SJCRH30 (cell line): Measurements from ENCODE around the gene MCAM. TPM values are rescaled to one million over a fixed set of nuclear protein-coding genes. Genes with fewer than 3 reads are reported as not detected.

ENCODE experiments used
- DNase-seq, 2 experiments: peaks; one replicate each; pipeline ENCODE4 v3.0.0-alpha.2; 2015 to 2020
- H3K27ac ChIP-seq: fragments of 250-450 bp; sonication (Bioruptor Pico); 2 replicates; pipeline ENCODE4 v1.5.1; 2020; ENCODE audit warnings: mild to moderate bottlenecking, moderate library complexity
- H3K27me3 ChIP-seq: fragments of 250-450 bp; sonication (Bioruptor Pico); 2 replicates; pipeline ENCODE4 v1.5.1; 2020; ENCODE audit warnings: mild to moderate bottlenecking, moderate library complexity
- H3K36me3 ChIP-seq: fragments of 250-450 bp; sonication (Bioruptor Pico); 2 replicates; pipeline ENCODE4 v1.5.1; 2020; ENCODE audit warnings: mild to moderate bottlenecking, moderate library complexity
- H3K4me1 ChIP-seq: fragments of 250-450 bp; sonication (Bioruptor Pico); 2 replicates; pipeline ENCODE4 v1.5.1; 2020; ENCODE audit warnings: mild to moderate bottlenecking, moderate library complexity
- H3K4me3 ChIP-seq: fragments of 250-450 bp; sonication (Bioruptor Pico); 2 replicates; pipeline ENCODE4 v1.5.1; 2020; ENCODE audit warnings: mild to moderate bottlenecking, moderate library complexity
- H3K9me3 ChIP-seq: fragments of 250-450 bp; sonication (Bioruptor Pico); replicated peaks from 2 replicates; pipeline ENCODE4 v1.5.1; 2020; ENCODE audit warnings: mild to moderate bottlenecking, moderate library complexity
- total RNA-seq: library from RNA; depleted of rRNA; stranded (reverse); fragments of >200 nt; shearing (Covaris generic); gene quantifications from 2 replicates; pipeline ENCODE4 v1.2.3, GENCODE V29; 2014

MCAM gene
- total RNA-seq, 1 experiment from 2014 or later = 30.2 TPM

- Histone ChIP-seq H3K4me1 (peaks cover 5% of the 10 kb centered on the region; the same call in 1 of the 2 replicates), H3K36me3 (no peaks in the 10 kb centered on the region), H3K27me3 (no peaks in the 10 kb centered on the region), H3K9me3 (no peaks in the 10 kb centered on the region), H3K4me3 (peak within 1 kb of the TSS; percentile 54), H3K27ac (no peak within 1 kb of the TSS)
- peak in 1 of 2 experiments; percentile 42 for DNase-seq
These were observed 23.6 kb upstream of the MCAM start, which contains the start of gene C1QTNF5 for GRCh38 chr11:119340335-119341221. C1QTNF5 (minus strand) TSS chr11:119340883; CDS start chr11:119340397, 486 bp downstream.

- Histone ChIP-seq H3K4me3 (peak overlapping the region; percentile 54), H3K36me3 (no peaks in the 10 kb centered on the region), H3K27me3 (no peaks in the 10 kb centered on the region), H3K4me1 (peaks cover 5% of the 10 kb centered on the region; the same call in 1 of the 2 replicates), H3K27ac (no peak overlapping the region), H3K9me3 (no peaks in the 10 kb centered on the region)
- no peak for DNase-seq
These were observed 22.8 kb upstream of the MCAM start for GRCh38 chr11:119339589-119340334.

GRCh38 chr11:119338965-119339588, 22.1 kb upstream of the MCAM start:
- Histone ChIP-seq H3K4me3 (no peak overlapping the region), H3K9me3 (no peaks in the 10 kb centered on the region), H3K36me3 (no peaks in the 10 kb centered on the region), H3K4me1 (peaks cover 5% of the 10 kb centered on the region; the same call in 1 of the 2 replicates), H3K27me3 (no peaks in the 10 kb centered on the region), H3K27ac (no peak overlapping the region)
- no peak for DNase-seq

GRCh38 chr11:119338318-119338890, 21.5 kb upstream of the MCAM start:
- H3K9me3 ChIP-seq = no peaks in the 10 kb centered on the region
- H3K4me1 ChIP-seq = peaks cover 5% of the 10 kb centered on the region; the same call in 1 of the 2 replicates
- peak; percentile 60 to 79 for DNase-seq
- no peaks in the 10 kb centered on the region for H3K27me3 ChIP-seq
- no peak overlapping the region for H3K4me3 ChIP-seq
- no peaks in the 10 kb centered on the region for H3K36me3 ChIP-seq
- H3K27ac ChIP-seq = no peak overlapping the region

GRCh38 chr11:119337581-119338317, 20.8 kb upstream of the MCAM start:
- no peak overlapping the region for H3K4me3 ChIP-seq
- DNase-seq = peak; percentile 54 to 56
- no peaks in the 10 kb centered on the region for H3K9me3 ChIP-seq
- H3K27me3 ChIP-seq = no peaks in the 10 kb centered on the region
- no peak overlapping the region for H3K27ac ChIP-seq
- H3K36me3 ChIP-seq = no peaks in the 10 kb centered on the region
- peaks cover 5% of the 10 kb centered on the region; the same call in 1 of the 2 replicates for H3K4me1 ChIP-seq

- DNase-seq = no peak
- H3K9me3 ChIP-seq = no peaks in the 10 kb centered on the region
- peaks cover 5% of the 10 kb centered on the region; the same call in 1 of the 2 replicates for H3K4me1 ChIP-seq
- no peak overlapping the region for H3K27ac ChIP-seq
- no peak overlapping the region for H3K4me3 ChIP-seq
- no peaks in the 10 kb centered on the region for H3K27me3 ChIP-seq
- no peaks in the 10 kb centered on the region for H3K36me3 ChIP-seq
These were observed 20.0 kb upstream of the MCAM start for GRCh38 chr11:119336744-119337469.

GRCh38 chr11:119335655-119336543, 19.0 kb upstream of the MCAM start:
- peaks cover 5% of the 10 kb centered on the region; the same call in 1 of the 2 replicates for H3K4me1 ChIP-seq
- no peak for DNase-seq
- no peaks in the 10 kb centered on the region for H3K27me3 ChIP-seq
- no peak overlapping the region for H3K4me3 ChIP-seq
- no peaks in the 10 kb centered on the region for H3K9me3 ChIP-seq
- H3K36me3 ChIP-seq = no peaks in the 10 kb centered on the region
- no peak overlapping the region for H3K27ac ChIP-seq

GRCh38 chr11:119335091-119335654, 18.2 kb upstream of the MCAM start:
- H3K4me3 ChIP-seq = peak overlapping the region; percentile 92
- peaks cover 5% of the 10 kb centered on the region; the same call in 1 of the 2 replicates for H3K4me1 ChIP-seq
- no peaks in the 10 kb centered on the region for H3K9me3 ChIP-seq
- no peak for DNase-seq
- H3K36me3 ChIP-seq = no peaks in the 10 kb centered on the region
- peak overlapping the region; percentile 85 for H3K27ac ChIP-seq
- H3K27me3 ChIP-seq = no peaks in the 10 kb centered on the region

- no peaks in the 10 kb centered on the region for H3K27me3 ChIP-seq
- no peaks in the 10 kb centered on the region for H3K36me3 ChIP-seq
- H3K4me3 ChIP-seq = peak within 1 kb of the TSS; percentile 92
- peaks cover 5% of the 10 kb centered on the region; the same call in 1 of the 2 replicates for H3K4me1 ChIP-seq
- DNase-seq = peak; percentile 95 to 97
- H3K27ac ChIP-seq = peak within 1 kb of the TSS; percentile 85
- H3K9me3 ChIP-seq = no peaks in the 10 kb centered on the region
These were observed 17.4 kb upstream of the MCAM start, which contains the start of gene RNF26 for GRCh38 chr11:119334174-119334930. RNF26 (plus strand) TSS chr11:119334527; CDS start chr11:119335123, 596 bp downstream.

- H3K4me3 ChIP-seq = no peak overlapping the region
- H3K27ac ChIP-seq = no peak overlapping the region
- DNase-seq = no peak
These were observed 15.3 kb upstream of the MCAM start for GRCh38 chr11:119332111-119332765.

GRCh38 chr11:119330237-119330636, 13.3 kb upstream of the MCAM start:
- H3K27me3 ChIP-seq = no peaks in the 10 kb centered on the region

More at GRCh38 chr11:119332111-119332765, 15.3 kb upstream of the MCAM start:
- H3K36me3 ChIP-seq = no peaks in the 10 kb centered on the region
- no peaks in the 10 kb centered on the region; the same call in 1 of the 2 replicates for H3K4me1 ChIP-seq
- H3K9me3 ChIP-seq = no peaks in the 10 kb centered on the region
- no peaks in the 10 kb centered on the region for H3K27me3 ChIP-seq

More at GRCh38 chr11:119330237-119330636, 13.3 kb upstream of the MCAM start:
- H3K4me1 ChIP-seq = no peaks in the 10 kb centered on the region
- H3K4me3 ChIP-seq = no peak overlapping the region
- no peaks in the 10 kb centered on the region for H3K9me3 ChIP-seq
- H3K27ac ChIP-seq = no peak overlapping the region
- DNase-seq = no peak
- no peaks in the 10 kb centered on the region for H3K36me3 ChIP-seq
